WTC11 (cell line): Measurements from ENCODE around the gene STK26.

Experiments used
- CTCF ChIP-seq: fragments of 200-600 bp; IDR thresholded peaks from 2 replicates; pipeline ENCODE4 v1.8.0; 2022; ENCODE audit warnings: antibody characterized with exemption
- FOXJ3 ChIP-seq: sonication (generic); formaldehyde crosslinking; IDR thresholded peaks from 2 replicates; pipeline ENCODE4 v1.9.0; 2021; ENCODE audit warnings: missing genetic modification reagents, mild to moderate bottlenecking, borderline replicate concordance
- JUN ChIP-seq: sonication (generic); formaldehyde crosslinking; IDR thresholded peaks from 2 replicates; pipeline ENCODE4 v1.8.0; 2023; ENCODE audit warnings: mild to moderate bottlenecking, missing genetic modification reagents
- TP53 ChIP-seq: sonication (generic); formaldehyde crosslinking; IDR thresholded peaks from 2 replicates; pipeline ENCODE4 v1.8.1; 2023; ENCODE audit warnings: mild to moderate bottlenecking, missing genetic modification reagents
- USF2 ChIP-seq: sonication (generic); formaldehyde crosslinking; IDR thresholded peaks from 2 replicates; pipeline ENCODE4 v1.8.1; 2023; ENCODE audit warnings: mild to moderate bottlenecking, missing genetic modification reagents, moderate library complexity
- ZNF423 ChIP-seq: fragments of 250-450 bp; sonication (Bioruptor Pico); IDR thresholded peaks from 2 replicates; pipeline ENCODE4 v2.1.2; 2022; ENCODE audit warnings: mild to moderate bottlenecking, moderate library complexity

GRCh38 chrX:131988236-131988635 lies 34.9 kb upstream of the STK26 start:
- TF ChIP-seq FOXJ3 (CRISPR knock-in tag), result no peak
- no peak for TF ChIP-seq CTCF
- TF ChIP-seq ZNF423 (CRISPR knock-in tag), result no peak
- no peak for TF ChIP-seq JUN (CRISPR knock-in tag)
- TF ChIP-seq USF2 (CRISPR knock-in tag), result no peak
- TF ChIP-seq TP53 (CRISPR knock-in tag), result no peak
